Stimulated activated CD4-positive, alpha-beta T cell treated with anti-CD3 and anti-CD28 coated beads, Interleukin-4, amount 100 ng/mL, for 1 hour (primary cell): Measurements from ENCODE around the gene NOXA1.

Experiments
- DNase-seq: peaks from one replicate; pipeline ENCODE4 v3.0.0-alpha.2; 2020

NOXA1 gene

GRCh38 chr9:137455359-137455991 lies 32.3 kb downstream of the NOXA1 start:
- no peak for DNase-seq

GRCh38 chr9:137456061-137456863 lies 33.1 kb downstream of the NOXA1 start:
- no peak for DNase-seq

- no peak for DNase-seq
Measured at GRCh38 chr9:137456864-137457405, 33.7 kb downstream of the NOXA1 start.

GRCh38 chr9:137457406-137458193 lies 34.4 kb downstream of the NOXA1 start:
- peak; percentile 1 for DNase-seq

GRCh38 chr9:137458194-137459151 lies 35.3 kb downstream of the NOXA1 start:
- DNase-seq: no peak

- peak; percentile 97 for DNase-seq
Measured at GRCh38 chr9:137459152-137459600, 36.0 kb downstream of the NOXA1 start, which contains the start of gene NSMF. TSS of gene NSMF (minus strand) at chr9:137459334. CDS start at chr9:137459102, 232 bp downstream.

GRCh38 chr9:137459601-137460362 lies 36.6 kb downstream of the NOXA1 start:
- DNase-seq: no peak

- DNase-seq: no peak
Measured at GRCh38 chr9:137460363-137461315, 37.4 kb downstream of the NOXA1 start.

- no peak for DNase-seq
Measured at GRCh38 chr9:137461316-137461662, 38.1 kb downstream of the NOXA1 start.

GRCh38 chr9:137461663-137462395 lies 38.6 kb downstream of the NOXA1 start:
- DNase-seq: peak; percentile 64

GRCh38 chr9:137462396-137462985 lies 39.3 kb downstream of the NOXA1 start:
- no peak for DNase-seq

GRCh38 chr9:137462986-137463930 lies 40.1 kb downstream of the NOXA1 start:
- DNase-seq: no peak

- DNase-seq: no peak
Measured at GRCh38 chr9:137463931-137464290, 40.7 kb downstream of the NOXA1 start.

- DNase-seq: no peak
Measured at GRCh38 chr9:137464291-137464999, 41.3 kb downstream of the NOXA1 start.

GRCh38 chr9:137465000-137465719 lies 42.0 kb downstream of the NOXA1 start:
- DNase-seq: no peak

- DNase-seq: no peak
Measured at GRCh38 chr9:137465720-137466388, 42.7 kb downstream of the NOXA1 start.
